Hematopoietic multipotent progenitor cell (in vitro differentiated cells): Measurements from ENCODE around the gene SLC26A1. TPM values are rescaled to one million over a fixed set of nuclear protein-coding genes. Genes with fewer than 3 reads are reported as not detected.

Experiments used
- DNase-seq, 3 donors: peaks; one replicate each; pipeline ENCODE4 v3.0.0-alpha.2; 2011 to 2015; ENCODE audit warnings: low read depth in 2 of 3, low spot score in 2 of 3
- total RNA-seq: library from RNA; depleted of rRNA; stranded (reverse); fragments of >200 nt; gene quantifications from one replicate; pipeline ENCODE4 v1.2.3, GENCODE V29; 2012

SLC26A1 gene
- total RNA-seq, 1 donor, result 0.27 TPM

DNA sequence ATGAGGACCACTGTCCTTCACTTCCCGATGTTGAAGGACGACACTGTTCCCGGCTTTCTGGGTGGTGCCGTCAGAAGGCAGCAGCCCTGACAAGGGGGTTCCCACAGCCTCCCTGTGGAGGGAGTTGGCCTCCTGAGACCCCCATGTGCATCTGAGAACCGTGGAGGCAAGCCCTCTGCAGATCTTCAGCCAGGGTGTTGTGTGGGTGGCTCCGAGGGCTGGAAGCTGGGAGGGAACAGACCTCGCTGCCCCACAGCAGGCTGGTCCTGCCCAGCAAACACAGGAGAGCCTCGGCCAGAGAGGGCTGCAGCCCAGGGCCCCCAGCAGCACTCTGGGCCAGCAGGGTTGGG, 36.0 kb downstream of the SLC26A1 start:
- no peak for DNase-seq

DNA sequence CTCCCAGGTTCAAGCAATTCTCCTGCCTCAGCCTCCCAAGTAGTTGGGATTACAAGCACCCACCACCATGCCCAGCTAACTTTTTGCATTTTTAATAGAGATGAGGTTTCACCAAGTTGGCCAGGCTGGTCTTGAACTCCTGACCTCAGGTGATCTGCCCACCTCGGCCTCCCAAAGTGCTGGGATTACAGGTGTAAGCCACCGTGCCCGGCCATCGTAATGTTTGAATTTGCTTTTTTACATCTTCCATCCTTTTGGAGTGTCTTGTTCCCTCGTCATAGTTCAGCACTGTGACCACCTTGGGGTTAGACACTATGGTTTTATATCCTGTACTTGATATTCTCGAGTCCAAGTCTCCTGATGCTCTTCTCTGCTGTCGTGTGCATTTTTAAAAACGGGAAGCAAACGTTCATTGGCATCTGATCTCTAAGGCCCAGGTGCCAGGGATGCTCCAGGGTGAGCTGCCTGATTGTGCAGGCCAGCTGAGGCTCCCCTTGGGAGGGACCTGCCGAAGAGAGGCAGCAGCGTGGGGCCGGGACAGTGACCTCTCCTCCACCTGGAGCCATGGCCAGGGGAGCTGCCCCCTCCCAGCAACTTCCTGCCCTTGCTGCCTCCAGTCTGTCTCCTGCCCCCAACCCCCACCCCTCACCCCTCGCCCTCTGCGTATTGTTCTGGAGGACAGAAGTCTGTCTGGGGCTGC, 36.5 kb downstream of the SLC26A1 start:
- DNase-seq, result no peak

DNA sequence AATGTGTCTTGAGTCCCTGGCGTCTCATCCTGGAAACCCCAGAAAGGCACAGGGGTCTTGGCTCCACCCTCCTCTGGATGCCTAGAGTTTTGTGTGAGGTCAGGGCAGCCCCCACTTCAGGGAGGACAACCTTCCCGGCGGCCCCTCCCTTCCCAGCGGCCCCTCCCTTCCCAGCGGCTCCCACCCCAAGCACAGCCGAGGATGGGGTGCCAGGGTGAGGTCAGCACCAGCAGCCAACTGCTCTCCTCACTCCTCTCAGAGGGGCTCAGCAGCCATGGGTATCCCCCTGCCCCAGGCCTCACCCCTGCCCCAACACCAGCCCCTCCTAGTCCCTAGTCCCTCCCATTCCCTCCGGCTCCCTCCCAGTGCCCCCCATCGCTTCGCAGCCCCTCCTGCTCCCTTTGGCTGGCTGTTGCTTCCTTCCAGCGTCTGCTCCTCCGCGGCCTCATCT, 37.2 kb downstream of the SLC26A1 start:
- no peak for DNase-seq

DNA sequence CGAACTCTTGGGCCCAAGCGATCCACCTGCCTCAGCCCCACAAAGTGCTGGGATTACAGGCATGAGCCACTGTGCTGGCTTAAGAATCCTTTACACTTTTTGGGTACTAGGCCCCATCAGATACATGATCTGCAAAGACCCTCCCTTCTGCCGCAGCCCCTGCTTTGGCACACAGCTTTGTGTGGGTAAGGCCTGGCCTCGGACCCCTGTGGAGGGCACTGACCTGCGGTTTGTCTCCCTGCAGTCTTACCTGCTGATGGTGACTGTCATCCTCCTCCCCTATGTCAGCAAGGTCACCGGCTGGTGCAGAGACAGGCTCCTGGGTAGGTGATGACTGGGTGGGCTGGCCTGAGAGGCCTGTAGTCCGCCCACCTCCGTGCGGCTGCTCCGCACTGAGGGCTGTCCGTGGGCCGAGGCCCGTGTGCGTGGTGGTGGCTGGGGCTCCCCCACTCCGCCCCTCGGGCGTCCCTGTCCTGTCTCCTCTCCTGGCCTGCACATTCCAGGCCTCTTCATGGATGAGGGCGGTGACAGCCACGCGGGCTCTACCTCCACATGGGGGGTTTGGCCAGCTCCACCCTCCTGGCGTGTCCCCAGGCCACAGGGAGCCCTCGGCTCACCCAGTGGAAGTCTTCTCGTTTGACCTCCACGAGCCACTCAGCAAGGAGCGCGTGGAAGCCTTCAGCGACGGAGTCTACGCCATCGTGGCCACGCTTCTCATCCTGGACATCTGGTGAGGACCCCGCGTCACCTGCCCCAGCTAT, 37.9 kb downstream of the SLC26A1 start:
- no peak for DNase-seq

DNA sequence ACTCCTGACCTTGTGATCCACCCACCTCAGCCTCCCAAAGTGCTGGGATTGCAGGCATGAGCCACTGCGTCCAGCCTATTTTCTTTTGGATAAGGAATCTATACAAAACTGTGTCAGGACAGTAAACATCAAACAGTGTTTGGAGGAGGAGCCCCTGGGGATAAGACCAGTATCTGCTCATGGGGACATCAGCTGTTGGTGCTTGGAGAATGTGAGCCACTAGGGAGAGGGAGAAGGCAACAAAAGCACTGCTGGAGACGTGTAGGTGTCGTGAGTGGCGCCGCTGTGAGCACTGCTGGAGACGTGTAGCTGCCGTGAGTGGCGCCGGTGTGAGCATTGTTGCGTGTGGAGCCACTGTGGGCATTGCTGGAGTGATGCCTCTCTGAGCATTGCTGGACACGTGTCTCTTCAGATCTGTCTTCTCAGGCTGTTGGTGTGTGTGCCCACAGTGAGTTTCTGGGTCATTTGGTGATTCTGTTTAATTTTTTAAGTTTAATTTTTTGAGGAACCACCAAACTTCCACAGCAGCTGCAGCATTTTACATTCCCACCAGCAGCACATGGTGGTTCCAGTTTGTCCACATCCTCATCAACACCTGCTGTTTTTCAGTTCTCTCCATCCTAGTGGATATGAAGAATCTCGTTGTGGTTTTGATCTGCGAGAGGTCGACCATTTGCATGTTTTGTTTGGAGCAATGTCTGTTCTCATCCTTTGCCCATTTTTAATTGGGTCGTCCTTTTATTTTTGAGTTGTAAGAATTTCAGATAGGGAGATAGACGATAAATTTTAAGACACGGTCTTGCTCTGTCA, 38.8 kb downstream of the SLC26A1 start:
- DNase-seq, result no peak

DNA sequence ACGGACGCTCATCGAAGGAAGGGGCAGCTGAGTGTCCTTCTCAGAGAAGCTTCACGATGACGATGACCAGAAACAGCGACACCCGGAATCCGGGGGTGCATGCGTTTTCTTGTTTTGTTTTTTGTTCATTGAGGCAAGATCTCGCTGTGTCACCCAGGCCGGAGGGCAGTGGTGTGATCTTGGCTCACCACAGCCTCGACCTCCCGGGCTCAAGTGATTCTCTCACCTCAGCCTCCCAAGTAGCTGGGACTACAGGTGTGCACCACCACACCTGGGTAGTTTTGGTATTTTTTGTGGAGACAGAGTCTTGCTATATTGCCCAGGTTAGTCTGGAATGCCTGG, 39.7 kb downstream of the SLC26A1 start:
- no peak for DNase-seq

DNA sequence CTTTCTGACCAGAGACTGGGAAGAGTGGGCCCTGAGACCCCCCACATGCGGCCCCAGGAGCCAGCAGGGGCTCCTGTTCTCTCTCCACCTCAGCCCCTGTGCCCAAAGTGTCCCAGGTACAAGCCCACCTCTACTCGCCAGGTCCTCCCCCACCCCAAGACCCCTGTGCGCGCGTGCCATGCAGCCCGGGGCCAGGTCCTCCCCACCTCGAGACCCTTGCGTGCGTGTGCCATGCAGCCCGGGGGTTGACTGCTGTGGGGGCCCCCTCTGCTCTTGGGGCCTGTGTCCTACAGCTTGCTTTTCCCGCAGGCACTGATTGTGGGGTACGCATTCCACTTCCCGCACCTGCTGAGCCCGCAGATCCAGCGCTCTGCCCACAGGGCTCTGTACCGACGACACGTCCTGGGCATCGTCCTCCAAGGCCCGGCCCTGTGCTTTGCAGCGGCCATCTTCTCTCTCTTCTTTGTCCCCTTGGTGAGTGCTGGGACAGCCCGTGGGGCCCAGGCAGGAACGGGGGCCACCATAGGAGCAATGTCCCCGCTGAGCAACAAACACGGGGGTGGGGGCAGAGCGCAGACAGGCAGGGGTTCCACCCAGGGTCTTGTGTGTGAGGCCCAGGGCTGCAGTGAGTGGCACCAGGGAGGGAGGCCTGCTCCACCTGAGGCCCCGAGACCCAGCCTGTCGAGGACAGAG, 40.2 kb downstream of the SLC26A1 start:
- no peak for DNase-seq

DNA sequence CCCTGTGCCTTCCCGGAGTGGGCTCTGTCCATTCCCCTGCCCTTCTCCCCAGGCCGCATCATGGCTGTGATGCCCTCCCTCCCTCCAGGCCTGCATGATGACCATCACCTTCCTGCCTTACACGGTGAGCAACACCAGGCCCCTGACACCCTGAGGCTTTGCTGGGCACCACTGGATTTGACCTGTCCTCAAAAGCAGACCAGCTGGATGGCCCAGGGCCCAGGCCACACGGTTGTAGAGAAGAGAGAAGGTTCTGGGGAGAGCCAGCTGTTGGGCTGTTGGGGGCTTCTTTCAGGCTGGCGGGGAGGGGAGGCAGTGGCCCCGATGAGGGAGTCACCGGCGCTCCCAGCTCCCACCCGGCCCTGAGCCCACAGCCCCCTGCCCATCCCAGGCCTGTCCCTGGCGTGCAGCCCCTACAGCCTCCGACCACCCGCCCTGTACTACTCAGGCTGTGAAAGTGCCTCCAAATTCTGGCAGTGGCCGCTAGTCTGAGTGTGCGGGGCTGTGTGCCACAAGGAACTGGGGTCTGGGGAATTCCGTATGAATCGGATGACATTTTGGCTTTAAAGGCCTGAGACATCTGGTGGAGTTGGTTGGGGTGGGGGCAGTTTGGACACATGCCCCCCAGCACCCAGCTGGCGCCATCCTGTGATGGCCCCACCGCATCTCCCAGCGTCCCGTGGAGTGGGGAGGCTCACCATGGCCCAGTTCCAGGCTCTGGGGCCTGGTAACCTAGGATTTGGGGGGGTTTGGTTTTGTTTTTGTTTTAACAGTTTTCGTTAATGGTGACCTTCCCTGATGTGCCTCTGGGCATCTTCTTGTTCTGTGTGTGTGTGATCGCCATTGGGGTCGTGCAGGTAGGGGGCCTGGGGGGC, 41.4 kb downstream of the SLC26A1 start:
- no peak for DNase-seq

DNA sequence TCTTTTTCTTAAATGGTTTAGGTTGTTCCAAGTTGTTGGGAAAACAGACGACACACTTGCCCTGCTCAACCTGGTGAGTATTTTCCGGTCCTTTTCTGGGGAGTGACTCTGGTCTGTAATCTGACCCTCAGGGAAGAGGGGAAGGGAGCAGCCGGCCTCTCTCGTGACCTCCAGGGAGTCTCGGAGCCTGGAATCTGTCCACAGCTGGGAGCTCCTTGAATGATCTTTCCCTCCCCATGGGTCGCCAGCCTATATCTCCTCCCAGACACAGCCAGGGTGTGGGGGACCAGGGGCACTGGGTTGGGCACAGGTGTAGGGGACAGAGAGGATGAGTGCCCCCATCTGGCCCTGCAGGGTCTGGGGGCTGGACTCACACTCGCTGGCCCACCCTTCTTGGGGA, 42.0 kb downstream of the SLC26A1 start:
- DNase-seq, result no peak

DNA sequence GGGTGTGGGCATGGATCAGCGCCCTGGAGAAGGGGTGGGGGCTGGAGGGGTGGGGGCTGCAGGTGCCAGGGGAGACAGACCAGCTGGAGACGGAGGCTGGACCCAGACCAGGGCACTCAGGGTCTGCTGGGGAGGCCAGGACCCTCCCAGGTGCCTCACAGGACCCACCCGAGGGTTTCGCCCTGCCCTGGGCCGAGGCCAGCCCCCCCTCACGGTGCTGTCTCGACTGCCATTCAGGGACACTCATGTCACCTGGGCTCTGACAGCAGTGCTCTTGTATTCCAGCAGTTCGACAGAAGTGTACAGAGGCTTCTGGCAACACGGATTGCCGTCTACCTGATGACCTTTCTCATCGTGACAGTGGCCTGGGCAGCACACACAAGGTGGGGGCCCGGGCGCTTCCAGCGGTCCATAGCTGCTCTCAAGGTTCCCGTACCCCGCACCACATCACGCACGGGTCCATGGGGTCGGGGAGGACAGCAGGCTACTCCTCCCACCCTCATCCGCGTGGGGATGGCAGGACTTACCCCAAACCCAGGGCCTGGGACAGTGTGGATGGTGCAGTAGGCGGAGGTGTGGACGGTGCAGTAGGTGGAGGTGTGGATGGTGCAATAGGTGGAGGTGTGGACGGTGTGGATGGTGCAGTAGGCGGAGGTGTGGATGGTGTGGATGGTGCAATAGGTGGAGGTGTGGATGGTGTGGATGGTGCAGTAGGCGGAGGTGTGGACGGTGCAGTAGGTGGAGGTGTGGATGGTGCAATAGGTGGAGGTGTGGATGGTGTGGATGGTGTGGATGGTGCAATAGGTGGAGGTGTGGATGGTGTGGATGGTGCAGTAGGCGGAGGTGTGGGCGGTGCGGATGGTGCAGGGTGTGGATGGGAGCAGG, 42.8 kb downstream of the SLC26A1 start:
- no peak for DNase-seq

DNA sequence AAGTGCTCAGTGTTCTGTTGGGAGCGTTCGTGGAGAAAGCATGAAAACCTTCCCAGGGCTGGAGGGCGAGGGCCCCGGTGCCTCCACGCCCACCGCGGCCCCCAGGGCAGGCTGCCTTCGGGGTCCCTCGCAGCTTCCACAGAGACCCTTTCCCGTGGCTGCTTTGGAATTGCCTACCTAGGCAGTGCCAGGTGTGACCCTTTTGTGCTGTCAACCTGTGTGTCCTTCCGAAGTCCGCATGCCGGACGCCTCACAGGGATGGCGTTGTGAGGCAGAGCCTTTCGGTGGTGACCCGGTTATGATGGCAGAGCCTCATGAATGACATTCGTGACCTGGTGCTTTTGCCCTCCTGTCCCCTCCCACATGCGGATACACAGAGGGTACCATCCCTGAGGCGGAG, 43.5 kb downstream of the SLC26A1 start:
- DNase-seq, result no peak

DNA sequence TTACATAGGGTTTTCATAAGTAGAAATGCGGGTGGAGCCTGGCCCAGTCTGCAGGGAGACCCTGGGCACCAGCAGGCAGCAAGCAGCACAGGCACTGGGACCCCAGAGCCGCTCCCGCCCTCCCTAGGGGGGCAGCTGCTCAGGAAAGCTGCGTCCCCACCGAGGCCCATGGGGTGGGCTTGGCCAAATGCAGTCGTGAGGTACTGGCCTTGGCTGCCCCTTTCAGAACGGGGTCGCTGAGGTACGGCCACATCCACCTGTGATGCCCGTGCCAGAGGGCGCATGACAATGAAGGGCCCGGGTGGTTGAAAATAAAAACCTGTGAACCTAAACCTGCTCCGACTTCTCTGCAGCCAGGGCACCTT, 44.3 kb downstream of the SLC26A1 start:
- DNase-seq, result no peak

DNA sequence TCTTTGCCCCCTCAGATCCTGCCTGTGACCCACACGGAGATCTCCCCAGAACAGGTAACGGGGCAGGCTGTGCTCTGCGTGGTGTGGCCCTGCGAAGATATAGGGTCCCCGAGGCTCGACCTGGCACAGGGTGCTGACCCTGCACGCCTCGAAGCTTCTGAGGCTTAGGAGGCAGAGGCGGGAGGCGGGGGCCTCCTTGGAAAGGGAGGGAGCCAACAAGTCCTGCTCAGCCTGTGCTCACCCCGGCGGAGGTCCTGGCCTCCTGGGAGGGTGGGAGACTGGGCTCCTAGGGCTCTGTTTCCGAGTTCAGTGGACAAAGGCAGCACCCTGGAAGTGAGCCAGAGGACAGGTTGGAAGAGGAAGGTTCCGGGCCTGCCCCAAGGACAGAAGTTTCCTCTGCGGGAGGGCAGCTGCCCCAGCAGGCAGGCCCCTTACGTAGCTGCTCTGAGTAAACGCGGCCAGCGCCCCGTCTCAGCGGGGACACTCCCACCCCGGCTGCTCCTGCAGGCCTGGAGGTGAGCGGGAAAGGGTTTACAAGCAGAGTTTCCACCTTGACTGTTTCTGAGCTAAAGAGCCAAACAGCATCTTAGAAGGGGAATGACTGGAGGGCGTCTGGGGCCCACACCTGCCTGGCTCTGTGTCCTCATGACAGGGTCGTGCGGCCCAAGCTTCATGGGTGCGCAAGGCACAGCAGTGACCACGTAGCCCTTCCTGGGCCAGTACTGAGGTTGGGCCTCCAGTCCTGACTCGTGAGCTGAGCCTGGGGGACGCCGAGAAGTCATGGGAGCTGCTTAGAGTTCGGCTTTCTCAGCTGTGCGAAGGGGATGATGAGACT, 44.9 kb downstream of the SLC26A1 start:
- DNase-seq, result no peak

DNA sequence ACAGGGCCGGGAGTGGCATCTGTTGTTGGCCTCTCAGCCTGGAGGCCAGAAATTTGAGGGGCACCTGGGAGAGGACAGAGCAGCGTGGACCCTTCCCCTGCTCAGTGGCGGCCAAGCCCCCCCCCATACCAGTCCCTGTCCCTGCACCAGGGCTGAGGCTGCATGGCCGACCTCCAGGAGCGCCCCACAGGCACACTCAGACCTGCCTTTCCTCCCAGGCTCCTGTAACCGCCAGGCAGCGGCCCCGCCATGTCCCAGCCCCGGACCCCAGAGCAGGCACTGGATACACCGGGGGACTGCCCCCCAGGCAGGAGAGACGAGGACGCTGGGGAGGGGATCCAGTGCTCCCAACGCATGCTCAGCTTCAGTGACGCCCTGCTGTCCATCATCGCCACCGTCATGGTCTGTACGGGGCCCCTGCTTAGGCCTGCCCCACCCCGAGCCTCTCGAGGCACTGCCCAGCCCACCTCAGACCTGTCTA, 45.7 kb downstream of the SLC26A1 start:
- DNase-seq, result no peak

DNA sequence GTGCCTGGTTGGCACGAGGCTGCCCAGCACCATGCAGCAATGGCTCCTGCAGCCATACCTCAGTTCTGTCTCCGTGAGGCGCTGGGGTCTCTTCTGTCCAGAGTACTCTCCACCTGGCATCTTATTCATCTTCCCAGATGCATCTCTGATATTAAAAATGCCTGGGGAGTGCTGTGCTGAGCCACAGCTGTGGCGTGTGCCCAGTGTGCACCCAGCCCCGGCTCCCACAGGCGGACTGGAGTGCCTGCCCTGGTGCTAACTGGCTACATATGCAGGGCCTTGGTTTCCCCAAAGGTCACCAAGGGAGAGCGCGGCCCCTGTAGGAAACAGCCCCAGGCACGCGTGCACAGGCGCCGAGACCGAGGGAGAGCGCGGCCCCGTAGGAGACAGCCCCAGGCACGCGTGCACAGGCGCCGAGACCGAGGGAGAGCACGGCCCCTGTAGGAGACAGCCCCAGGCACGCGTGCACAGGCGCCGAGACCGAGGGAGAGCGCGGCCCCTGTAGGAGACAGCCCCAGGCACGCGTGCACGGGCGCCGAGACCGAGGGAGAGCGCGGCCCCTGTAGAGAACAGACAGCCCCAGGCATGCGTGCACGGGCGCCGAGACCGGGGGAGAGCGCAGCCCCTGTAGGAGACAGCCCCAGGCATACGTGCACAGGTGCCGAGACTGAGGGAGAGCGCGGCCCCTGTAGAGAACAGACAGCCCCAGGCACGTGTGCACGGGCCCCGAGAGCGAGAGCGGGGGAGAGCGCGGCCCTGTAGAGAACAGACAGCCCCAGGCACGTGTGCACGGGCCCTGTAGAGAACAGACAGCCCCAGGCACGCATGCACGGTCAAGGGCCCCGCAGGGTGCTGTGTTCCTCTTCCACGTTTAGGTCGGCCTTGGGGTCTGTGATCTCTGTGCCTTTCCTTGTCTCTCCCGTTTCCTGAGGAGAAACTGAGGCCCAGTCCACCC, 46.4 kb downstream of the SLC26A1 start:
- no peak for DNase-seq

DNA sequence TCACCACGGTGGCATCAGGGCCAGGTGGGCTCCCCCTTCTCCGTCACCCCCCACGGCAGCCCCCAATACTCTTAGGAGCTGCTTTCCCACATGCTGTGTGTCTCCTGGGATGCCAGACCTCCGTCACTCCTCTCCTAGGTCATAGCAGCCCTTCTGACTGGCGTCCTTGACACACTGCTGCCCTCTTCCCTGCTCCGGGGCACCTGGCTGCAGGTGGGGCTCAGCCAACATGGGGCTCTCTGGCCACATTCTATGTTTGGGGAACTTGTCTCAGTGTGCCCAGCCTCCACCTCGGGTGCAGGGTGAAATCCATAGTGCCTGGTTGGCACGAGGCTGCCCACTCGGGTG, 47.1 kb downstream of the SLC26A1 start:
- no peak for DNase-seq
